PFSK-1 (cell line): ENCODE data around the gene LPCAT1.

Experiments
- POLR2AphosphoS5 ChIP-seq: IDR thresholded peaks from 2 replicates; pipeline ENCODE4 v1.6.1; 2012; ENCODE audit warnings: low read depth, mild to moderate bottlenecking, control low read depth, low read length, moderate library complexity
- TAF1 ChIP-seq: IDR thresholded peaks from 2 replicates; pipeline ENCODE4 v1.6.1; 2012; ENCODE audit warnings: low read length, control low read depth, borderline replicate concordance; ENCODE audit not compliant: insufficient read depth

- TF ChIP-seq POLR2AphosphoS5 (no peak), TAF1 (no peak)
Observed at GRCh38 chr5:1448511-1449011, 75.2 kb downstream of the LPCAT1 start.
